T-cell (primary cell): ENCODE data around the gene CAMK2A. TPM values are rescaled to one million over a fixed set of nuclear protein-coding genes. Genes with fewer than 3 reads are reported as not detected.

Source experiments
- ATAC-seq, 4 experiments: fragments of 200-7000 bp in 3 of 4; fragments of 150-1000 bp in 1 of 4; cut with Tn5 transposase; replicated peaks in 1 of 4; 1 replicate in 3 of 4; 2 replicates in 1 of 4; pipeline ENCODE4 v1.10.0; 2021; ENCODE audit warnings: moderate library complexity in 3 of 4, mild to moderate bottlenecking in 2 of 4, moderate number of reproducible peaks in 1 of 4
- CTCF ChIA-PET, 2 donors: fragments of 300-600 bp; sonication (Branson Sonifier 250); formaldehyde crosslinking; loops; one replicate each; lab custom pipeline; 2022; ENCODE audit warnings: antibody characterized with exemption in 2 of 2; lab: Charles Lee
- POLR2A ChIA-PET, 2 donors: fragments of 300-600 bp; sonication (Branson Sonifier 250); formaldehyde crosslinking; loops; one replicate each; lab custom pipeline; 2022; ENCODE audit warnings: antibody characterized with exemption in 2 of 2; lab: Charles Lee
- DNase-seq, 35 experiments: peaks; one replicate each; pipeline versions ENCODE4 v3.0.0 to v3.0.0-alpha.2; 2013 to 2023
- H3K27ac ChIP-seq: one replicate; pipeline ENCODE4 v1.5.1; 2013; ENCODE audit warnings: low read length
- H3K27me3 ChIP-seq, 2 experiments: replicated peaks in 1 of 2; 1 replicate in 1 of 2; 2 replicates in 1 of 2; pipeline versions ENCODE4 v1.6.1 to v1.7.0; 2013; ENCODE audit warnings: low read length in 1 of 2, mixed read lengths in 1 of 2; ENCODE audit not compliant: control insufficient read depth in 2 of 2, insufficient read depth in 2 of 2; ENCODE audit errors: extremely low read depth in 1 of 2
- H3K36me3 ChIP-seq, 2 donors: 1 replicate in 1 of 2; 2 replicates in 1 of 2; pipeline versions ENCODE4 v1.6.1 to v1.7.0; 2013; ENCODE audit warnings: low read length in 1 of 2; ENCODE audit not compliant: control insufficient read depth in 2 of 2, insufficient read depth in 1 of 2; ENCODE audit errors: extremely low read depth in 1 of 2
- H3K4me1 ChIP-seq, 2 experiments: 1 replicate in 1 of 2; 2 replicates in 1 of 2; pipeline versions ENCODE4 v1.6.1 to v1.7.0; 2013; ENCODE audit warnings: low read length in 2 of 2, mixed read lengths in 1 of 2; ENCODE audit not compliant: insufficient read depth in 2 of 2, control insufficient read depth in 1 of 2; ENCODE audit errors: extremely low read depth in 1 of 2
- H3K4me3 ChIP-seq, 2 donors: 1 replicate in 1 of 2; 2 replicates in 1 of 2; pipeline versions ENCODE4 v1.5.1 to v1.7.0; 2013; ENCODE audit warnings: mild to moderate bottlenecking in 2 of 2, low read length in 1 of 2, moderate library complexity in 1 of 2; ENCODE audit not compliant: control insufficient read depth in 1 of 2; ENCODE audit errors: extremely low read depth in 1 of 2
- H3K9me3 ChIP-seq: 2 replicates; pipeline ENCODE4 v1.7.0; 2013
- H3K27ac Mint-ChIP-seq, 2 donors: one replicate each; pipeline ENCODE4 v1.8.0; 2020 to 2021; ENCODE audit warnings: mild to moderate bottlenecking in 2 of 2, mixed read lengths in 2 of 2
- H3K27me3 Mint-ChIP-seq, 2 donors: one replicate each; pipeline ENCODE4 v1.8.0; 2021 to 2022; ENCODE audit warnings: mixed read lengths in 2 of 2
- H3K36me3 Mint-ChIP-seq: one replicate; pipeline ENCODE4 v1.8.0; 2021; ENCODE audit warnings: mixed read lengths
- H3K4me1 Mint-ChIP-seq, 3 donors: one replicate each; pipeline ENCODE4 v1.8.0; 2020 to 2022; ENCODE audit warnings: mixed read lengths in 3 of 3, mild to moderate bottlenecking in 1 of 3
- H3K4me3 Mint-ChIP-seq, 3 donors: one replicate each; pipeline ENCODE4 v1.8.0; 2020 to 2022; ENCODE audit warnings: mild to moderate bottlenecking in 3 of 3, mixed read lengths in 3 of 3, moderate library complexity in 3 of 3
- H3K9me3 Mint-ChIP-seq, 3 donors: one replicate each; pipeline ENCODE4 v1.8.0; 2020 to 2022; ENCODE audit warnings: mixed read lengths in 3 of 3
- WGBS: methylation state at CpG from one replicate; pipeline ENCODE4 v1.1.5; 2013; ENCODE audit warnings: missing lambda C conversion rate; ENCODE audit not compliant: insufficient coverage; 5-methylcytosine and 5-hydroxymethylcytosine counted together
- total RNA-seq, 35 experiments: library from RNA in 6 of 35; stranded (reverse) in 6 of 35; fragments of 120-200 nt in 1 of 35; gene quantifications; one replicate each; pipeline versions ENCODE4 v1.2.1 to v1.2.4 and lab custom pipeline; 2013 to 2026

The CAMK2A gene
- total RNA-seq, 5 donors from 2014 or later (not counting 1 experiment from before 2014, with no cell fraction given), result not detected

- Histone ChIP-seq H3K4me3 (no peak overlapping the region), H3K36me3 (no peaks in the 10 kb centered on the region), H3K9me3 (no peaks in the 10 kb centered on the region), H3K27ac (no peak overlapping the region), H3K4me1 (no peaks in the 10 kb centered on the region), H3K27me3 (peaks cover 0 to 19% of the 10 kb centered on the region in 2 experiments)
- no peak for ATAC-seq
- Mint-ChIP-seq H3K27me3 (peaks cover 1 to 8% of the 10 kb centered on the region in 2 donors), H3K9me3 (no peaks in the 10 kb centered on the region), H3K4me1 (peaks cover 0 to 2% (median 0%) of the 10 kb centered on the region in 3 donors), H3K36me3 (no peaks in the 10 kb centered on the region), H3K27ac (no peak overlapping the region), H3K4me3 (no peak overlapping the region)
- DNase-seq, result no peak
- ChIA-PET CTCF (interaction anchor here in 1 of 2 donors (0.6 kb wide), 1 partner anchor 14 kb away, joined by 3 read pairs; no protein-coding TSS in a partner anchor), POLR2A (interaction anchor here in 1 of 2 donors (0.6 kb wide), 1 partner anchor 443 kb away, joined by 3 read pairs; no protein-coding TSS in a partner anchor)
These were observed 32.6 kb upstream of the CAMK2A start for GRCh38 chr5:150322202-150322601.

GRCh38 chr5:150321784-150322183, 32.2 kb upstream of the CAMK2A start:
- CTCF ChIA-PET, result no interaction called here
- H3K9me3 Mint-ChIP-seq, result no peaks in the 10 kb centered on the region
- H3K27me3 Mint-ChIP-seq, result peaks cover 1 to 8% of the 10 kb centered on the region in 2 donors
- H3K4me3 Mint-ChIP-seq, result no peak overlapping the region
- POLR2A ChIA-PET, result no interaction called here
- H3K36me3 Mint-ChIP-seq, result no peaks in the 10 kb centered on the region
- DNase-seq, result no peak
- Histone ChIP-seq H3K27ac (no peak overlapping the region), H3K36me3 (no peaks in the 10 kb centered on the region), H3K9me3 (no peaks in the 10 kb centered on the region), H3K4me3 (no peak overlapping the region), H3K27me3 (peaks cover 0 to 17% of the 10 kb centered on the region in 2 experiments), H3K4me1 (no peaks in the 10 kb centered on the region)
- peaks cover 0 to 2% (median 0%) of the 10 kb centered on the region in 3 donors for H3K4me1 Mint-ChIP-seq
- no CpG with 5 or more reads among the region's 1 CpG for WGBS
- H3K27ac Mint-ChIP-seq, result no peak overlapping the region
- ATAC-seq, result no peak

GRCh38 chr5:150321211-150321610, 31.6 kb upstream of the CAMK2A start:
- peaks cover 0 to 15% of the 10 kb centered on the region in 2 experiments for H3K27me3 ChIP-seq
- 80% methylated on average over 1 of the region's 1 CpG for WGBS
- no peak overlapping the region for H3K27ac ChIP-seq
- POLR2A ChIA-PET, result no interaction called here
- H3K36me3 Mint-ChIP-seq, result no peaks in the 10 kb centered on the region
- H3K36me3 ChIP-seq, result no peaks in the 10 kb centered on the region
- no peaks in the 10 kb centered on the region for H3K9me3 Mint-ChIP-seq
- DNase-seq (no peak), ATAC-seq (no peak)
- H3K27me3 Mint-ChIP-seq, result peaks cover 1 to 8% of the 10 kb centered on the region in 2 donors
- H3K9me3 ChIP-seq, result no peaks in the 10 kb centered on the region
- no peaks in the 10 kb centered on the region for H3K4me1 ChIP-seq
- no peak overlapping the region for H3K27ac Mint-ChIP-seq
- CTCF ChIA-PET, result no interaction called here
- H3K4me3 ChIP-seq, result no peak overlapping the region
- peaks cover 0 to 2% (median 0%) of the 10 kb centered on the region in 3 donors for H3K4me1 Mint-ChIP-seq
- H3K4me3 Mint-ChIP-seq, result no peak overlapping the region

DNA sequence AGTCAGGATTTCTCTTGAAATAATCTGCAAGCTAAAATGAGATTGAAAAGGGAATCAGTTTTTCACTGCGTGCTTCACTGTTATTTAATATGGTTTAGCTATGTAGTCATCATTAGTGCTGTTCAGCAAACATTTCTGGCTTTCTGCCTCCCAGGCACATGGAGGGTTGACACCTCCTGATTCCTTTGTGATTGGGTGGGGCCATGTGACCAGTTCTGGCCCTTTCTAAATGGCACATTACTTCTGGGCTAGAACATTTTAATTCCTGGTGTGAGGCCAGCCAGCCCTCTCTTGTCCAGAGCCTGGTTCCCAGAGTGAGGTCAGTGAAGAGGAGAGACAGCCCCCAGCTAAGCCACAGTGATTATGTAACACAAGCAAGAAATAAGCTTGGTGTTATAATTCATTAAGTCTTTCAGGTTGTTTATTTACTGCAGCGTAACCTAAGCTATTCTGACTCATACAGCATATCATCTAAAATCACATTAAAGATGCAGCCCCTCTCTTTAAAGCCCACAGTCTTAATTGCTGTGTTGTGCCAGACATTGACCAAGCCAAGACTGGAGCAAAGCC, 30.6 kb upstream of the CAMK2A start:
- no peak for DNase-seq
- POLR2A ChIA-PET, result no interaction called here
- WGBS, result 100% methylated on average over 1 of the region's 2 CpGs
- Histone ChIP-seq H3K27me3 (peaks cover 0 to 8% of the 10 kb centered on the region in 2 experiments), H3K4me3 (no peak overlapping the region), H3K9me3 (no peaks in the 10 kb centered on the region), H3K27ac (no peak overlapping the region), H3K36me3 (no peaks in the 10 kb centered on the region), H3K4me1 (no peaks in the 10 kb centered on the region)
- no peak overlapping the region for H3K4me3 Mint-ChIP-seq
- no peak overlapping the region for H3K27ac Mint-ChIP-seq
- ATAC-seq, result no peak
- H3K27me3 Mint-ChIP-seq, result peaks cover under 1 to 5% of the 10 kb centered on the region in 2 donors
- H3K4me1 Mint-ChIP-seq, result peaks cover 0 to 2% (median 0%) of the 10 kb centered on the region in 3 donors
- CTCF ChIA-PET, result interaction anchor here in 1 of 2 donors (0.5 to 0.7 kb wide), 3 partner anchors 124 to 341 kb away, joined by 3 to 5 read pairs (median 3); no protein-coding TSS in a partner anchor
- no peaks in the 10 kb centered on the region for H3K36me3 Mint-ChIP-seq
- H3K9me3 Mint-ChIP-seq, result no peaks in the 10 kb centered on the region

GRCh38 chr5:150319484-150319790, 29.9 kb upstream of the CAMK2A start:
- POLR2A ChIA-PET, result no interaction called here
- ATAC-seq, result no peak
- Histone ChIP-seq H3K4me3 (no peak overlapping the region), H3K36me3 (no peaks in the 10 kb centered on the region), H3K4me1 (no peaks in the 10 kb centered on the region), H3K9me3 (no peaks in the 10 kb centered on the region), H3K27me3 (peaks cover 0 to 8% of the 10 kb centered on the region in 2 experiments), H3K27ac (no peak overlapping the region)
- DNase-seq, result no peak
- Mint-ChIP-seq H3K9me3 (no peaks in the 10 kb centered on the region), H3K36me3 (no peaks in the 10 kb centered on the region), H3K4me3 (no peak overlapping the region), H3K4me1 (peaks cover 0 to 2% (median 0%) of the 10 kb centered on the region in 3 donors), H3K27me3 (peaks cover 0 to 5% of the 10 kb centered on the region in 2 donors), H3K27ac (no peak overlapping the region)
- CTCF ChIA-PET, result interaction anchor here in 1 of 2 donors (0.7 kb wide), 2 partner anchors 125 to 156 kb away, joined by 3 read pairs; no protein-coding TSS in a partner anchor
- WGBS, result 30% methylated on average over 2 of the region's 6 CpGs

- Mint-ChIP-seq H3K4me3 (no peak overlapping the region), H3K27ac (no peak overlapping the region), H3K36me3 (no peaks in the 10 kb centered on the region), H3K27me3 (peaks cover 0 to 5% of the 10 kb centered on the region in 2 donors), H3K9me3 (no peaks in the 10 kb centered on the region), H3K4me1 (peaks cover 0 to 2% (median 0%) of the 10 kb centered on the region in 3 donors)
- ATAC-seq, result no peak
- Histone ChIP-seq H3K27ac (no peak overlapping the region), H3K4me3 (no peak overlapping the region), H3K9me3 (no peaks in the 10 kb centered on the region), H3K36me3 (no peaks in the 10 kb centered on the region), H3K27me3 (peaks cover 0 to 8% of the 10 kb centered on the region in 2 experiments), H3K4me1 (no peaks in the 10 kb centered on the region)
- ChIA-PET POLR2A (no interaction called here), CTCF (interaction anchor here in 1 of 2 donors (0.7 kb wide), 1 partner anchor 157 kb away, joined by 3 read pairs; no protein-coding TSS in a partner anchor)
- DNase-seq, result no peak
- 78% methylated on average over 7 of the region's 9 CpGs for WGBS
These were observed 29.3 kb upstream of the CAMK2A start for GRCh38 chr5:150318613-150319483.
